Fibroblast of skin of left biceps (primary cell): ENCODE results near the gene MDM4.

Source experiments
- DNase-seq, 2 experiments: peaks; one replicate each; pipeline ENCODE4 v3.0.0-alpha.2; 2013; ENCODE audit warnings: low read depth in 2 of 2

Gene MDM4

GRCh38 chr1:204578867-204579664 is 62.9 kb downstream of the MDM4 start:
- DNase-seq, result no peak

- DNase-seq, result no peak
Measured at GRCh38 chr1:204579681-204580080, 63.5 kb downstream of the MDM4 start.

GRCh38 chr1:204580862-204581261 is 64.7 kb downstream of the MDM4 start:
- DNase-seq, result no peak

GRCh38 chr1:204581759-204582158 is 65.6 kb downstream of the MDM4 start:
- DNase-seq, result no peak

GRCh38 chr1:204583909-204584632 is 67.9 kb downstream of the MDM4 start:
- no peak for DNase-seq

GRCh38 chr1:204584699-204585372 is 68.6 kb downstream of the MDM4 start:
- no peak for DNase-seq

- no peak for DNase-seq
Measured at GRCh38 chr1:204587621-204588020, 71.4 kb downstream of the MDM4 start.

GRCh38 chr1:204588826-204589225 is 72.6 kb downstream of the MDM4 start:
- DNase-seq, result no peak

- peak; percentile 15 to 19 for DNase-seq
Measured at GRCh38 chr1:204589409-204590038, 73.3 kb downstream of the MDM4 start.

- peak; percentile 21 to 37 for DNase-seq
Measured at GRCh38 chr1:204591473-204592090, 75.4 kb downstream of the MDM4 start.

- DNase-seq, result no peak
Measured at GRCh38 chr1:204592246-204592948, 76.2 kb downstream of the MDM4 start.

- DNase-seq, result no peak
Measured at GRCh38 chr1:204598319-204598969, 82.2 kb downstream of the MDM4 start.

GRCh38 chr1:204599098-204599497 is 82.9 kb downstream of the MDM4 start:
- DNase-seq, result no peak

GRCh38 chr1:204599596-204599995 is 83.4 kb downstream of the MDM4 start:
- no peak for DNase-seq

GRCh38 chr1:204600203-204600602 is 84.0 kb downstream of the MDM4 start:
- no peak for DNase-seq

GRCh38 chr1:204600968-204601367 is 84.8 kb downstream of the MDM4 start:
- DNase-seq, result no peak

- no peak for DNase-seq
Measured at GRCh38 chr1:204602111-204602579, 85.9 kb downstream of the MDM4 start.

GRCh38 chr1:204602871-204603542 is 86.8 kb downstream of the MDM4 start:
- DNase-seq, result no peak

- no peak for DNase-seq
Measured at GRCh38 chr1:204605791-204606190, 89.6 kb downstream of the MDM4 start.
